KBM-7 (cell line): ENCODE data around the gene LMNTD1.
A peak's percentile ranks its signal among the peaks of the same experiment; 100 is the strongest.
"Not testable (repeated sequence)": the region's sequence is repeated elsewhere in the genome, so short reads cannot be mapped to it uniquely, and the experiment has no call there.

Source experiments
- DNase-seq: peaks from one replicate; pipeline ENCODE4 v3.0.0-alpha.2; 2015
- in situ Hi-C: fragments of 300-500 bp; cut with MboI; formaldehyde crosslinking; loops from 2 replicates; pipeline ENCODE4 v1.14.3; 2020; ENCODE audit warnings: low sequenced_read_pairs, low pct_unique_long_range_greater_than_20kb, mixed read lengths

The LMNTD1 gene

DNA sequence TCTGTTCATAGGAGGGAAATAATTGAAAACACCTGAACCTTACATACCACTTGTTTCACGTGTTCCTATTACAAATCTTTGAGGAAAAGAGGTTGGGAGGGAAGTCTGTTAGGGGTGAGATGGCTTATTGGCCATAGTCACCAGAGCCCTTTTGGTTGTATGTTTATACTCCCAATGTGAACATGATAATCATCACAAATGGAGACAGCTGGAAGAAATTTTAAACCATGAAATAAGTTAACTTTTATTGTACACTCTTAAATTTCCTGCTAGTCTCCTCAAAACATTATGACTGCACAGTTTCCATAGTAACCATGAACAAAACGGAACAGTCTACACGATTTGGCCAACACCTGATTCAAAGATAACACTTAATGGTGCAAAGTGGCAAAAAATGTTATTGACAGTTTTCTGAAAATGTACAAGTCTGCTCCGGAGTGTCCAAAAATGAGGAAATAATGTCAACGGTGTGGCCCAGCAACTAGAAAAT, 56.9 kb downstream of the LMNTD1 start:
- peak; percentile 4 for DNase-seq
- in situ Hi-C loops = no loop called here

DNA sequence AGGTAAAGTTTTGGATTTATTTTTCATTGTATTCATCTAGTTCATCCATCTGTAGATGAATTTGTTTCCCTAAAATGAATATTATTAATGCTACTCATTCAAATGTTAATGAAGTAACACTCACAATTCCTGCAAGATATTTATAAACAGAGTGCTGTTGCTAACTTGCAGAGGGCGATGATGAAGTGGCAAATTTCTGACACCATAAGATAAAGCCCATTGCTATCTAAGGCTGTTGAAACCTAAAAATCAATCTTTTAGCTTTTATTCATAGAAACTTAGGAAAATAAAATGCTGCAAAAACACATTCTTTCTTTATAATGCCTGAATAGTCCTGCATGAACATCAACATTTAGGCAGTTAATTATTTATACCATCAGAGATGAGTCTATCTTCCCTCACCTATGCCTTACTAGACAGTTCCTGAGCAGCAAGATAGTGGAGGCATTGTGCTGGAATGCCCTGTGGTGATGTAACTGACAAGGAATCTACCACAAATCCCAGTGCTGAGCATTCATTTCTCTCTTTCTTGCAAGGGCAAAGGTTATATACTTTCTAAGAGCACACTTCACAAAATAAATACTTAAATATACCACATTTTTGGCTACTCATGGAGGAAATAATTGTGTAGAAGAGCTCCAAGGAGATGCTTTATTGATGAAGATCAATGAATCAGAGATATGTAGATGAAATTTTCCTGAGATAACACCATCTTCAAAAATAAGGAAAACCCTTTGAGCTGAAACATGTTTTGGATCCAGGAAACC, 57.6 kb downstream of the LMNTD1 start:
- in situ Hi-C loops = no loop called here
- no peak for DNase-seq

DNA sequence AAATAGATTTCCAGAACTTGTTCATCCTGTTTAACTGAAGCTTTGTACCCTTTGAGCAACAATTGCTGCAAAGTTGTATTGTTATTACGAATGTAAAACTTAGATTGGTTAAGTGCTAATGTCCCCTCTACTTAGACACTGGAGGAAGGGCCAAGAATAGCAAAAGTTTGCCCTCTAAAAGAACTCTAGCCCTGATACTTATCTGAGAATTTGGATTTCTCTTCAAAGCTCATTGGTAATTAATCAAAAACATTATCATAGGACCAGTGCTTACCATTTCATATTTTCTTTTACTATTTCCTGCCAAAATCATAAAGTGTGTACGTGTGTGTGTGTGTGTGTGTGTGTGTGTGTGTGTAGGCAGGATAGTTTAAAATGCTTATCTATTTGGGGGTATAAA, 58.2 kb downstream of the LMNTD1 start:
- no peak for DNase-seq
- in situ Hi-C loops = no loop called here

DNA sequence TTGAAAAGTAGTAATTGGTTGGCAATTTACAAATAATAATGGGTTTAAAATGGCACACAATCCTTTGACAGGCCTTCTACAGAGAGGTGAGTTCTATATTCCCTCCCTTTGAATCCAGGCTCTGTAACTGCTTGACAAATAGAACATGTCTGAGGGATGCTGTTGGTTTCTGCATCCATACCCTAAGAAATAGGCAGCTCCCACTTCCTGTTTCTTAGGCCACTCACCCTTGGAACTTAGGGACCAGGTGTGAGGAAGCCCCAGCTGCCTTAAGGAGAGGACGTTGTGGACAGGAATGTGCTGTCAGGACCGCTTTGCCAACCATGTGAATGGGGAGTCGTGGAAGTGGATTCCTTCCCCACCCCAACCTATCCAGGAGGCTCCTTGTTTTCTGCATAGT, 59.4 kb downstream of the LMNTD1 start:
- DNase-seq = no peak
- in situ Hi-C loops = no loop called here

DNA sequence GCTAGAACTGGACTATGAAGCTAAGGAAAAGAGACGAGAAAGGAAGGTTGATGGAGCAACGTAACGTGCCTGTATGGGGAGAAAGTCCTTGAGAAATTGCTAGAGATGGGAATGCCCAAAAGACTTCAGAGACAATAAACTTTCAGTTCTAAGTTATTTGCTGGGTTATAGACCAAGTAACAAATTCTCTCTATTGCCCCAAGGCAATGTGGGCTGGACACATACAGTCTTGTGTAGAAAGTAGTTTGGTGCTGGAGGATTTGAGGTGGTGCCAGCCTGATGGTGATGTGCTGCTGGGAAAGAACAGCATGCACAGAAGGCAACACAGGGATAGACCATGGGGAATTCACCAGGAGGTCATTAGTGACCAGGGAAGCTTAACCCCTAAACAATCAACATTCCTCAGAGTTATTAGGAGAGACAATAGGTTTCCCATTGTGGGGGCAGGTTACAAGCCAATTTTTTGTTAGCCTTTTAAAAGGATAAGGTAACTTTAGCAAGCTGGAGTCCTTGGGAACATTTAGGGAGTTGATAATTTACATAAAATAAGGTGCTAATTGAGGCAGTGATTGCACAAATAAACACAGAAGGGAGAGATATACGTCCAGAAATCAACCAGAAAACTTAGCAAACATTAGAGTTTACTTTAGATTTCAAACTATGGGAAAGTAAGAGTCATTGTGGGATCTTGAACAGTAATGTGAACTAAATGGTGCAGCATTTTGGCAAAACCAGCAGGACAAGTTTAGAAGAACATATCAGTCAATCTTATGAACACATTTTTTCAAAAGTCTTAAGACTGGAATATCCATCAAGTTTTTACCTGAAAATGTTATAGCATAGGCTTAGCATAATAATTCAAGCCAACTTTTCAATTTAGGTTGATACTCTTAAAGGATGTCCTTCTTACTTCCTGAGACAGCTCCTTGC, 61.4 kb downstream of the LMNTD1 start:
- DNase-seq = no peak
- in situ Hi-C loops = no loop called here

DNA sequence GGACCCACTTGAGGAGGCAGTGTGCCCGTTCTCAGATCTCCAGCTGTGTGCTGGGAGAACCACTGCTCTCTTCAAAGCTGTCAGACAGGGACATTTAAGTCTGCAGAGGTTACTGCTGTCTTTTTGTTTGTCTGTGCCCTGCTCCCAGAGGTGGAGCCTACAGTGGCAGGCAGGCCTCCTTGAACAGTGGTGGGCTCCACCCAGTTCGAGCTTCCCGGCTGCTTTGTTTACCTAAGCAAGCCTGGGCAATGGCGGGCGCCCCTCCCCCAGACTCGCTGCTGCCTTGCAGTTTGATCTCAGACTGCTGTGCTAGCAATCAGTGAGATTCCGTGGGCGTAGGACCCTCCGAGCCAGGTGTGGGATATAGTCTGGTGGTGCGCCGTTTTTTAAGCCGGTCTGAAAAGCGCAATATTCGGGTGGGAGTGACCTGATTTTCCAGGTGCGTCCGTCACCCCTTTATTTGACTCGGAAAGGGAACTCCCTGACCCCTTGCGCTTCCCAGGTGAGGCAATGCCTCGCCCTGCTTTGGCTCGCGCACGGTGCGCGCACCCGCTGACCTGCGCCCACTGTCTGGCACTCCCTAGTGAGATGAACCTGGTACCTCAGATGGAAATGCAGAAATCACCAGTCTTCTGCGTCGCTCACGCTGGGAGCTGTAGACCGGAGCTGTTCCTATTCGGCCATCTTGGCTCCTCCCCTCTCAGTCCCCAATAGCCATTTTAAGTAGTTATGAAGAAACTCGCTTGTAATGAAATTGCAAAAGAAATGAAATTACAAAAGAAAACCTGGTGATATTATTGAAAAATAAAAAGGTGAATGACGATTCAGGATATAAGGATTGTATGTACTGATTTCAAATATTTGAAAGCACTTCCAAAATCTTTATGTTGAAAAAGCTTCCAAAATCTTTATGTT, 63.9 kb downstream of the LMNTD1 start:
- in situ Hi-C loops, DNase-seq: not testable (repeated sequence)

DNA sequence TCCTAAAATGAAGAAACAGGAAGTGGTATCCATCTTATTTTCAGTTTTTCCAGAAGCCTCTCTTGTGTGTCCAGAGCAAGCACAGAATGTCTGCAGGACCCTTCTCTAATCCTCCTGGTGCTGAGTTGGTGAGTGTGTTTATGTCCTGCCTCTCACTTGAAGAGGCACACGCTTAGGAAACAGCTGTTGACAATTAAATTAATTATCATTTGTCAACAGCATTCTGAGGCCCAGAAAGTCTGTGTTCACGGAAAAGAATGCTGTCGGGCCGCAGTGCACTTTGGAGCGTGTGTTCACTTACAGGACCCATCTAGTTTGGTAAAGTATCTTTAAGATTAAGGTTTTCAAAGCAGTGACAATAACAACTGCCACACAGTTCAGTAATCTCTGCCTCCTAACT, 70.5 kb downstream of the LMNTD1 start:
- peak; percentile 3 for DNase-seq
- in situ Hi-C loops = no loop called here

DNA sequence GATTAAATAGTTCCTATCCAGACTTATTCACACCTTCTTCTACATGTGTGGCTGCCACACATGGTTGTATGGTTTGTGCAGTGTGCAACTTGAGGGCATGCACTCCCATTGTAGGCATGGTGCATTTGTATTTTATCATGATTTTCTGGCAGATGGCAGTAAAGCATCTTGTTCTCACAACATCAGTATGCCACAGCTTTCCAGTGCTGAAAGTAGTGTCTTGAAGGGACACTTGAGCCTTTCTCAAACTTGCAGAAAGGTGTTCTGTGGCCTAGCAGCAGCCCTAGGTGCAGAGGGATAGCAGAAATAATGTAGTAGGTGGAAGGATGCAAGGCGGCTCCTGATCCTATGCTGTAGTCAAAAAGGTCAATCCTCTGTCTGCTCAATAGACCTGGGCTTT, 72.9 kb downstream of the LMNTD1 start:
- in situ Hi-C loops = no loop called here
- DNase-seq = no peak

DNA sequence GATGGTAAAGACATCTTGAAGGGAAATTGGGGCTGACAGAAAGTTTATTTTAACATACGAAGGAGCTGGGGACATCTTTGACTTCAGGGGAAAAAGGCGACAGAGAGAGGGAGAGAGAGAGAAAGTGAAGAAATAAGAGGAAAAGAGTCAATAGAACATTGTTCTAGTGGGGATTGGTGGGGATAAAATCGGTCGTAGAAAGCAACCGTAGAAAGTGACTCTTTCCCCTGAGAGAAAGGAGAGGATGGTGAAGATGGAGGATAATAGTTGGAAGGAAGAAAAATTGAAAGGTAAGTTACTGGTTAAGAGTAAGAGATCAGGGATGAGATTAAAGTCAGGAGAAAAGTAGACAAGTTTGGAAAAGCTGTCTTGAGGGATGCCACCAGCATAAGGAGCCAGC, 75.9 kb downstream of the LMNTD1 start:
- no peak for DNase-seq
- in situ Hi-C loops = no loop called here

DNA sequence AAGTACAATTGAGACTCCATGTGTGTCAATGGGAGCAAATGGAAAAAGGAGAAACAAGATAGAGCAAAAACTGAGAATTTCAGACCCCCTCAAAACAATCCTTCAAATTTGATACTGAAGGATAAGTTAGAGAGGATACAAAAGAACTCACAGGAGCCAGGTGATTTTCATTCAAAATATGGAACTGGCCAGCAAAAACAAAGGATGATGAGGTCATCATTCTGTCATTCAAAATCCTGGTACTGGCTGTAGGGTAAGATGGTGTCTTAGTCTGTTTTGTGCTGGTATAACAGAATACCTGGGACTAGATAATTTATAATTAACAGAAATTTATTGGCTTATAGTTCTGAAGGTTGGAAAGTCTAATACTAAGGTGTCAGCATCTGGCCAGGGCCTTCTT, 80.6 kb downstream of the LMNTD1 start:
- no peak for DNase-seq
- in situ Hi-C loops = no loop called here

DNA sequence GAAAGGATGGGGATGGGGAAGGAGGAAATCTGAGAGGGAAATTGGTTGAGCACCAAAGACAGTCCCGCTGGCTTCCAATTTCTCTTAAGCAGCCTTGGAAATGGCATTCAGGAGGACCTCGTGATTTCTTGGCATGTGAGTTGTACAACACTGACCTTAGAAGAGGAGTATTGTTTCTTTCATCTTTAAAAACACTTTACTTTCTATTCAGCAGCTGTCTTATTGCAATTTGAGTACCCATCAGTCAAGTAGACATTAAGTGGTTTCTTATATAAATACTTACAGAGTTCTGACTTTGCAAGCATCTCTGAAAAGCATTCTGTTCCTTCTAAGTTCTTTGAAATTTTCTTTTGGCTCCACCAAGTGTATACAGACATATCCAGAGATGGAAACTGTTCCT, 83.2 kb downstream of the LMNTD1 start:
- in situ Hi-C loops = no loop called here
- DNase-seq = no peak

DNA sequence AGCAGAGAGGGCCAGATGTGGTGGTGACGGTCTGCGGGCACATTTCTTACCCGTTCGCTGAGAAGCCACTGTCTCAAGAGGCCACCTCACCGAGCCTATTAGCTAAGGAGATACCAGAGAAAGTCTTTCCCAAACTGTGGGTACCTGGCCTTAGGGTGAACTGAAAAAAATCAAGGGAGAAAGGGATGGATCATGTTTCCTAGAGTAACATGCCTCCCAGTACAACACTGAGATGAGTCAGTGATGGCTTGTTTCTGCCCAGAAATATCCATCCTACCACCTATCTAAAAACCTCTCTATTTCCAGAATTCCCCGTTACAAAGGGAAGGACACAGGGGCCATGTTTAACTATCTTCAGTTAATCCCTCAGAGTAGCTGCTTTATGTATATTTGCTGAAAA, 83.7 kb downstream of the LMNTD1 start:
- in situ Hi-C loops = no loop called here
- DNase-seq = no peak

DNA sequence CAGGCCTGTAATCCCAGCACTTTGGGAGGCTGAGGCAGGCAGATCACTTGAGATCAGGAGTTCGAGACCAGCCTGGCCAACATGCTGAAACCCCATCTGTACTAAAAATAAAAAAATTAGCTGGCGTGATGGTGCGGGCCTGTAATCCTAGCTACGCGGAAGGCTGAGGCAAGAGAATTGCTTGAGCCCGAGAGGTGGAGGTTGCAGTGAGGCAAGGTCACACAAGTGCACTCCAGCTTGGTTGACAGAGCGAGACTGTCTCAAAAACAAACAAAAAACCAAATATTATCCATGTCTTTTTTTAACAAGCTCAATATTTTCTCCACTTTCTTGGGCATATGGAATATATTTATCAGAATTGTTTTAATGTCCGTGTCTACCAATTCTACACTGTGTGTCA, 89.6 kb downstream of the LMNTD1 start:
- DNase-seq = no peak
- in situ Hi-C loops = no loop called here

DNA sequence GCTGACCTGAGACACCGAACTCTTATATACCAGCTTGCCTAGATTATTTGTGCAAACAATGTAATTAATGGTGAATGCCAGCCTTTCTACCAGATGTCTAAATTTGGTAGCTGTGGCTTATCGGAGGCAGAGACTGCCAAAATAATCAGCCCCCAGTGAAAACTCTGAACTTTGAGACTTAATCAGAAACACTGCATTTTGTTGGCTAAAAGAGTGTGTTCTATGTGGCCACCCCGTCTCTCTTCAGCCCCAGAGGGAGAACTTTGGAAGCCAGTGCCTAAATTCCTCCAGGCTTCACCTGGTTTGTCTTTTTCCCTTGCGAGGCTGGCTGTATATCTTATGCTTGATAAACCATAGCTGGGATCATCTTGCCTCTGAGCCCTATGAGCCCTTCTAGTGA, 90.1 kb downstream of the LMNTD1 start:
- in situ Hi-C loops = no loop called here
- DNase-seq = no peak

DNA sequence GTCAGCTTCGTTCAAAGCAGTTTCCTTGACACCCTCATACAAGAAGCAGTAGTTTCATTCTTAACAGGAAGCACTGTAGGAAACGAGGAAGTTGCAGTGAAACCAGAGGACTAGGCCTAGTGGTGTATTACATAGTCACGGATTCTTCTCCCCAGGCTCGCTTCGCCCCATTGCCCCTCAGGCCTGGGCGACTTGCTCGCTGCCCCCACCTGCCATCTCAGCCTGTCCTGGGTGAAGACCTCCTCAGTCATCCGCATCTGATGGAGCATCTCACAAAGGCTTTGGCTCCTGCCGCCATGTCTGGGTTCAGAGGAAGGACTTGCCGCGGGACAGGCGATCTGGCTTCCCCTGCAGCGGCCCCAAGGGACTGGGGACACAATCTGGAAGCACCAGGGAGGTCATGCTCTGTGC, 93.5 kb downstream of the LMNTD1 start:
- in situ Hi-C loops = no loop called here
- DNase-seq = peak; percentile 15

DNA sequence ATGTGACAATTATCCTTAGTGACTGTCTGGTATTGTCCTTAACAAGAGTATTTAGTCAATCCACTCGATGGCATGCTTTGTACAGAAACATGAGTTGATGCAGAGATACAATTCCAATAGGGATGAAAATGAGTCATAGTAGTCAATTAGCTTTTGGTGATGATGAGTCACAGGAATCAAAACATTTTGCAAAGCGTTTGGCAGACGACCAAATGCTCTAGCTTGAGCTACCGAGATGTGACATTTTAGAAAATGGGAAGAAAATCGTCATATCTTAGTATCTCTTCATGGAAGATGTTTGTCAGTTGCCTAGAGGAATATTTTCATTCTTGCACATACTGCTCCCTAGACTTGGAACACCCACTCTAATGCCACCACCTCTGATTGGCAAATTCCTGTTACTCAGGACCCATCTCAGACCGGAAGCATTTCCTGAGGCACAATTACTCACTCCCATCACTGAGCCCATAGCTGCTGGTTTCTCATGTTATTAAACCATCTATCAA, 95.0 kb downstream of the LMNTD1 start:
- DNase-seq = no peak
- in situ Hi-C loops = no loop called here

DNA sequence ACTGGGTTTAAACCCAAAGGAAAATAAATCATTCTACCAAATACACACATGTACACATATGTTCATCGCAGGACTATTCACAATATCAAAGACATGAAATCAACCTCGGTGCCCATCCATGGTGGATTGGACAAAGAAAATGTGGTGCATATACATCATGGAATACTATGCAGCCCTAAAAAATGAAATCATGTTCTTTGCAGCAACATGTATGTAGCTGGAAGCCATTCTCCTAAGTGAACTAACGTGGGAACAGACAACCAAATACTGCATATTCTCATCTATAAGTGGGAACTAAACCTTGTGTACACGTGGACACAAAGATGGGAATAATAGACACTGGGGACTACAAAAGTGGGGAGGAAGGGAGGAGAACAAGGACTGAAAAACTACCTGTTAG, 96.6 kb downstream of the LMNTD1 start:
- no peak for DNase-seq
- in situ Hi-C loops = no loop called here

DNA sequence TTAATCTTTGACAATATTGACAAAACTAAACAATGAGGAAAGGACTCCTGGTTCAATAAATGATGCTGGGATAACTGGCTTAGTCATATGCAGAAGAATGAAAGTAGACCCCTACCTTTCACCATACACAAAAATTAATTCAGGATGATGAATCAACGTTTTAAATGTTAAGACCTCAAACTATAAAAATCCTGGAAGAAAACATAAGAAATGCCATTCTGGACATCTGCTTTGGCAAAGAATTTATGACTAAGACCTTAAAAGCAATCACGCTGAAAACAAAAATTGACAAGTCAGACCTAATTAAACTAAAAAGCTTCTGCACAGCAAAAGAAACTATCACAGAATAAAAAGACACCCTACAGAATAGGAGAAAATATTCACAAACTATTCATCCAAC, 97.4 kb downstream of the LMNTD1 start:
- in situ Hi-C loops = no loop called here

DNA sequence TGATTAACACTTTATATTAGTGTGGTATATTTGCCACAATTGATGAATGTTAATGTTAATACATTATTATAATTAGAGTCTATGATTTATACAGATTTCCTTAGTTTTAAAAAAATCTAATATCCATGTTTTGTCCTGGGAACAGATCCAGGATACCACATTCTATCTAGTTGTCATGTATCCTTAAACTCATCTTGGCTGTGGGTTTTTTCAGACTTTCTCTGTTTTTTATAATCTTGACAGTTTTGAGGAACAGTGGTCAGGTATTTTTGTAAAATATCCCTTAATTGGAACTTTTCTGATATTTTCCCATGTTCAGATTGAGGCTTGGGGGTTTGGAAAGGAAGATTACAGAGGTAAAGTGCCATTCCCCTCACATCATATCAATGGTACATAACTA, 104.1 kb downstream of the LMNTD1 start:
- in situ Hi-C loops = loop anchor here (25.0 kb wide), 1 partner anchor 563 kb away; no protein-coding TSS in a partner anchor

More for the DNA sequence above, 97.4 kb downstream of the LMNTD1 start:
- DNase-seq = no peak

More for the DNA sequence above, 104.1 kb downstream of the LMNTD1 start:
- DNase-seq = no peak
